Endothelial cell of umbilical vein (primary cell): ENCODE results near the gene MRPL17. TPM values are rescaled to one million over a fixed set of nuclear protein-coding genes. Genes with fewer than 3 reads are reported as not detected.

Experiments used
- BruUV-seq: library from RNA; stranded (reverse); fragments of 400-500 nt; replicated peaks from 2 replicates; lab custom pipeline; 2021; lab: Mats Ljungman, UMichigan
- CTCF ChIA-PET: fragments of 300-600, 350-600 bp; sonication (Branson Sonifier 250); formaldehyde crosslinking; loops from one replicate; lab custom pipeline; 2021; ENCODE audit warnings: antibody characterized with exemption, inconsistent platforms; lab: Charles Lee
- POLR2A ChIA-PET: fragments of 300-600, 350-600 bp; sonication (Branson Sonifier 250); formaldehyde crosslinking; loops from one replicate; lab custom pipeline; 2021; ENCODE audit warnings: antibody characterized with exemption, inconsistent platforms; lab: Charles Lee
- DNase-seq: peaks from one replicate; pipeline ENCODE4 v3.0.0-alpha.2; 2011; ENCODE audit warnings: low read depth, low spot score
- FAIRE-seq: peaks from 2 replicates; lab custom pipeline; 2011; peaks lifted over from hg19 to GRCh38; lab: Jason Lieb, UNC
- H2AFZ ChIP-seq: 2 replicates; pipeline ENCODE4 v1.6.0; 2012; ENCODE audit warnings: low read depth, low read length, control low read depth, inconsistent platforms
- H3K27ac ChIP-seq: 2 replicates; pipeline ENCODE4 v1.5.1; 2011; ENCODE audit warnings: low read depth, mild to moderate bottlenecking, control low read depth, low read length, moderate library complexity; ENCODE audit not compliant: insufficient read depth
- H3K27me3 ChIP-seq, 2 experiments: 2 replicates each; pipeline versions ENCODE4 v1.6.0 to v1.6.1; 2011; ENCODE audit warnings: low read length in 2 of 2, mixed read lengths in 1 of 2; ENCODE audit not compliant: control insufficient read depth in 2 of 2, insufficient read depth in 2 of 2
- H3K36me3 ChIP-seq, 2 experiments: 2 replicates in 1 of 2; 3 replicates in 1 of 2; pipeline ENCODE4 v1.5.1; 2011; ENCODE audit warnings: low read length in 2 of 2, mild to moderate bottlenecking in 1 of 2, moderate library complexity in 1 of 2; ENCODE audit not compliant: control insufficient read depth in 2 of 2, insufficient read depth in 2 of 2; ENCODE audit errors: extremely low read depth in 1 of 2
- H3K4me1 ChIP-seq: 3 replicates; pipeline ENCODE4 v1.5.1; 2011; ENCODE audit warnings: mild to moderate bottlenecking, low read length; ENCODE audit not compliant: control insufficient read depth, insufficient read depth; ENCODE audit errors: extremely low read depth
- H3K4me2 ChIP-seq: 2 replicates; pipeline ENCODE4 v1.6.1; 2011; ENCODE audit warnings: low read length, control low read depth, mixed read lengths; ENCODE audit not compliant: insufficient read depth
- H3K4me3 ChIP-seq, 3 experiments: fragments of 200-600 bp in 1 of 3; sonication (generic), shearing (Covaris generic) in 1 of 3; replicated peaks in 1 of 3; 2 replicates each; pipeline ENCODE4 v1.5.1; 2011 to 2016; ENCODE audit warnings: control low read depth in 3 of 3, low read length in 3 of 3, mild to moderate bottlenecking in 2 of 3, inconsistent platforms in 1 of 3, low read depth in 1 of 3, moderate library complexity in 1 of 3; ENCODE audit not compliant: insufficient read depth in 1 of 3
- H3K79me2 ChIP-seq: 2 replicates; pipeline ENCODE4 v1.6.0; 2012; ENCODE audit warnings: low read length, inconsistent platforms; ENCODE audit not compliant: control insufficient read depth, insufficient read depth
- H3K9ac ChIP-seq: replicated peaks from 2 replicates; pipeline ENCODE3; 2011; ENCODE audit warnings: low read length, control low read depth; ENCODE audit not compliant: insufficient read depth; ENCODE audit errors: extremely low read depth
- H3K9me1 ChIP-seq: replicated peaks from 3 replicates; pipeline ENCODE4 v1.6.0; 2011; ENCODE audit warnings: mild to moderate bottlenecking, low read length; ENCODE audit not compliant: control insufficient read depth, insufficient read depth; ENCODE audit errors: extremely low read depth
- H3K9me3 ChIP-seq: replicated peaks from 2 replicates; pipeline ENCODE4 v1.5.1; 2012; ENCODE audit warnings: low read length, inconsistent platforms; ENCODE audit not compliant: control insufficient read depth, insufficient read depth
- H4K20me1 ChIP-seq: replicated peaks from 2 replicates; pipeline ENCODE3; 2011; ENCODE audit warnings: mild to moderate bottlenecking, low read length; ENCODE audit not compliant: control insufficient read depth, insufficient read depth; ENCODE audit errors: extremely low read depth
- CTCF ChIP-seq, 2 donors: IDR thresholded peaks; 1 replicate in 1 of 2; 2 replicates in 1 of 2; pipeline ENCODE4 v1.5.1; 2011; ENCODE audit warnings: low read length in 2 of 2, mild to moderate bottlenecking in 2 of 2, moderate library complexity in 2 of 2, control low read depth in 1 of 2, inconsistent platforms in 1 of 2, low read depth in 1 of 2; ENCODE audit not compliant: insufficient read depth in 1 of 2; ENCODE audit errors: extremely low read depth in 1 of 2
- EZH2 ChIP-seq: IDR thresholded peaks from 2 replicates; pipeline ENCODE4 v1.6.1; 2012; ENCODE audit warnings: borderline replicate concordance, low read depth, mild to moderate bottlenecking, moderate library complexity, low read length, inconsistent platforms; ENCODE audit not compliant: severe bottlenecking
- FOS ChIP-seq: IDR thresholded peaks from 2 replicates; pipeline ENCODE4 v1.6.1; 2011; ENCODE audit warnings: mild to moderate bottlenecking, low read length, moderate library complexity, borderline replicate concordance; ENCODE audit not compliant: insufficient read depth
- GATA2 ChIP-seq: IDR thresholded peaks from 2 replicates; pipeline ENCODE4 v1.7.0; 2011; ENCODE audit warnings: low read depth, mild to moderate bottlenecking, moderate library complexity, mixed read lengths, low read length; ENCODE audit not compliant: insufficient read length, insufficient read depth
- JUN ChIP-seq: IDR thresholded peaks from 2 replicates; pipeline ENCODE4 v1.6.1; 2011; ENCODE audit warnings: borderline replicate concordance, low read depth; ENCODE audit not compliant: insufficient read length, insufficient read depth
- MAX ChIP-seq: IDR thresholded peaks from 2 replicates; pipeline ENCODE4 v1.6.1; 2011; ENCODE audit not compliant: insufficient read depth, insufficient read length
- MYC ChIP-seq: IDR thresholded peaks from one replicate; pipeline ENCODE4 v1.6.1; 2011; ENCODE audit warnings: mild to moderate bottlenecking, low read depth, low read length
- POLR2A ChIP-seq: IDR thresholded peaks from 2 replicates; pipeline ENCODE4 v1.6.1; 2012; ENCODE audit warnings: low read depth, mild to moderate bottlenecking, control low read depth, low read length
- POLR2AphosphoS5 ChIP-seq: IDR thresholded peaks from 2 replicates; pipeline ENCODE4 v1.6.1; 2012; ENCODE audit warnings: low read depth, mild to moderate bottlenecking, control low read depth, low read length, moderate library complexity; ENCODE audit not compliant: insufficient read depth
- dilution Hi-C: fragments of 300-500 bp; cut with MboI; formaldehyde crosslinking; loops from one replicate; pipeline ENCODE4 v1.15.0; 2019; ENCODE audit warnings: low sequenced_read_pairs; ENCODE audit not compliant: extremely low pct_ligation_motif_present
- intact Hi-C: fragments of 100-400 bp; cut with micrococcal nuclease; formaldehyde crosslinking; loops from one replicate; pipeline ENCODE4 v1.10.0; 2022
- polyA plus RNA-seq, 4 experiments: library from polyadenylated mRNA; depleted of rRNA in 3 of 4; stranded (reverse) in 3 of 4; unstranded in 1 of 4; fragments of >200 nt; gene quantifications; 2 replicates each; pipeline versions ENCODE4 v1.2.1 to v1.2.3, GENCODE V29; 2011 to 2012; ENCODE audit warnings: missing spikeins in 1 of 4
- total RNA-seq: library from RNA; stranded (reverse); gene quantifications from 2 replicates; pipeline ENCODE4 v1.2.3, GENCODE V29; 2021

The MRPL17 gene
- total and polyA plus RNA-seq, 2 donors (not counting 3 experiments of a cell fraction or from before 2014, with no cell fraction given) = 67.6 to 87.2 TPM

GRCh38 chr11:6664551-6664950, 18.6 kb downstream of the MRPL17 start:
- intact Hi-C loops = no loop called here
- H3K4me3 ChIP-seq = no peak overlapping the region
- no peaks in the 10 kb centered on the region for H4K20me1 ChIP-seq
- no peak overlapping the region for H2AFZ ChIP-seq
- ChIA-PET CTCF (interaction anchor here (1.0 to 1.4 kb wide), 4 partner anchors 11 to 133 kb away, joined by 3 to 5 read pairs (median 4); partner anchors contain the start of gene TPP1), POLR2A (no interaction called here)
- H3K79me2 ChIP-seq = no peaks in the 10 kb centered on the region
- no peaks in the 10 kb centered on the region for H3K9me3 ChIP-seq
- no peaks in the 10 kb centered on the region for H3K4me1 ChIP-seq
- H3K9ac ChIP-seq = no peak overlapping the region
- no peaks in the 10 kb centered on the region for H3K36me3 ChIP-seq
- H3K27ac ChIP-seq = no peak overlapping the region
- no peak overlapping the region for H3K4me2 ChIP-seq
- FAIRE-seq (no peak), DNase-seq (no peak)
- no TSS peak for BruUV-seq
- H3K27me3 ChIP-seq = no peaks in the 10 kb centered on the region
- TF ChIP-seq MAX = no peak
- TF ChIP-seq POLR2A = no peak
- TF ChIP-seq CTCF (IDR thresholded peaks at IDR 0.05; ENCODE audit: extremely low read depth in 1 of 2, insufficient read depth in 1 of 2, low read depth in 1 of 2, low read length in 2 of 2) = no peak
- TF ChIP-seq EZH2 = no peak
- TF ChIP-seq POLR2AphosphoS5 = no peak
- TF ChIP-seq MYC = no peak
- TF ChIP-seq GATA2 = no peak
- TF ChIP-seq FOS = no peak
- no peak for TF ChIP-seq JUN
- no peaks in the 10 kb centered on the region for H3K9me1 ChIP-seq
- dilution Hi-C loops = no loop called here
